Activated T-cell treated with anti-CD3 and anti-CD28 coated beads, Interleukin-2, amount 50 U/mL, for 4 hours (primary cell): ENCODE results near the gene PUS7. TPM values are rescaled to one million over a fixed set of nuclear protein-coding genes. Genes with fewer than 3 reads are reported as not detected.
"Not testable (repeated sequence)": the region's sequence is repeated elsewhere in the genome, so short reads cannot be mapped to it uniquely, and the experiment has no call there.

Source experiments
- ATAC-seq, 2 donors: fragments of 200-7000 bp; cut with Tn5 transposase; one replicate each; pipeline ENCODE4 v1.10.0; 2021
- DNase-seq: peaks from one replicate; pipeline ENCODE4 v3.0.0-alpha.2; 2020
- H3K27me3 Mint-ChIP-seq: one replicate; pipeline ENCODE4 v1.8.0; 2021; ENCODE audit warnings: low read depth, mixed read lengths
- H3K36me3 Mint-ChIP-seq: one replicate; pipeline ENCODE4 v1.8.0; 2022; ENCODE audit warnings: mixed read lengths; ENCODE audit not compliant: insufficient read depth
- H3K4me1 Mint-ChIP-seq: one replicate; pipeline ENCODE4 v1.8.0; 2021; ENCODE audit warnings: low read depth, mixed read lengths
- H3K4me3 Mint-ChIP-seq: one replicate; pipeline ENCODE4 v1.8.0; 2021; ENCODE audit warnings: mild to moderate bottlenecking, moderate library complexity, mixed read lengths
- H3K9me3 Mint-ChIP-seq: one replicate; pipeline ENCODE4 v1.8.0; 2021; ENCODE audit warnings: mixed read lengths
- total RNA-seq, 3 donors: library from RNA; stranded (reverse); gene quantifications; one replicate each; pipeline ENCODE4 v1.2.1, GENCODE V29; 2021

Gene PUS7
- total RNA-seq = 10 to 100 TPM; 34.4 to 53.9 (median 41.4) TPM

GRCh38 chr7:105521717-105522463, at the start of gene PUS7:
Gene PUS7, minus strand, starts transcription at chr7:105522271. Its CDS starts 13,759 bp downstream, at chr7:105508512.
- peaks cover 9% of the 10 kb centered on the region for H3K36me3 Mint-ChIP-seq
- H3K9me3 Mint-ChIP-seq = no peaks in the 10 kb centered on the region
- ATAC-seq = peak; percentile 92
- peaks cover 13% of the 10 kb centered on the region for H3K4me1 Mint-ChIP-seq
- H3K4me3 Mint-ChIP-seq = peak within 1 kb of the TSS; percentile 95
- DNase-seq = peak; percentile 73
- H3K27me3 Mint-ChIP-seq = no peaks in the 10 kb centered on the region

- Mint-ChIP-seq H3K27me3 (no peaks in the 10 kb centered on the region), H3K4me3 (no peak overlapping the region), H3K9me3 (no peaks in the 10 kb centered on the region), H3K36me3 (peaks cover 24% of the 10 kb centered on the region), H3K4me1 (no peaks in the 10 kb centered on the region)
- ATAC-seq = no peak
- no peak for DNase-seq
Observed at GRCh38 chr7:105567821-105568220, 45.8 kb upstream of the PUS7 start.

- H3K27me3 Mint-ChIP-seq = no peaks in the 10 kb centered on the region
- H3K4me1 Mint-ChIP-seq = no peaks in the 10 kb centered on the region
- H3K4me3 Mint-ChIP-seq = no peak overlapping the region
- H3K36me3 Mint-ChIP-seq = peaks cover 26% of the 10 kb centered on the region
- no peaks in the 10 kb centered on the region for H3K9me3 Mint-ChIP-seq
- ATAC-seq (no peak), DNase-seq (no peak)
Observed at GRCh38 chr7:105567024-105567423, 45.0 kb upstream of the PUS7 start.

GRCh38 chr7:105565190-105565589, 43.1 kb upstream of the PUS7 start:
- no peaks in the 10 kb centered on the region for H3K4me1 Mint-ChIP-seq
- peaks cover 27% of the 10 kb centered on the region for H3K36me3 Mint-ChIP-seq
- no peaks in the 10 kb centered on the region for H3K9me3 Mint-ChIP-seq
- ATAC-seq = no peak
- H3K4me3 Mint-ChIP-seq = no peak overlapping the region
- no peak for DNase-seq
- no peaks in the 10 kb centered on the region for H3K27me3 Mint-ChIP-seq

- H3K4me1 Mint-ChIP-seq = no peaks in the 10 kb centered on the region
- no peaks in the 10 kb centered on the region for H3K9me3 Mint-ChIP-seq
- peaks cover 15% of the 10 kb centered on the region for H3K36me3 Mint-ChIP-seq
- DNase-seq (no peak), ATAC-seq (no peak)
- no peaks in the 10 kb centered on the region for H3K27me3 Mint-ChIP-seq
- no peak overlapping the region for H3K4me3 Mint-ChIP-seq
Observed at GRCh38 chr7:105559926-105560325, 37.9 kb upstream of the PUS7 start.

- DNase-seq (no peak), ATAC-seq (no peak)
- no peaks in the 10 kb centered on the region for H3K9me3 Mint-ChIP-seq
- H3K4me1 Mint-ChIP-seq = peaks cover 18% of the 10 kb centered on the region
- no peak overlapping the region for H3K4me3 Mint-ChIP-seq
- H3K27me3 Mint-ChIP-seq = no peaks in the 10 kb centered on the region
- H3K36me3 Mint-ChIP-seq = peaks cover 24% of the 10 kb centered on the region
Observed at GRCh38 chr7:105538339-105538738, 16.3 kb upstream of the PUS7 start.

GRCh38 chr7:105532709-105533460, 10.8 kb upstream of the PUS7 start:
- H3K36me3 Mint-ChIP-seq = peaks cover 6% of the 10 kb centered on the region
- no peaks in the 10 kb centered on the region for H3K27me3 Mint-ChIP-seq
- no peaks in the 10 kb centered on the region for H3K9me3 Mint-ChIP-seq
- ATAC-seq (no peak), DNase-seq (no peak)
- H3K4me1 Mint-ChIP-seq = peaks cover 34% of the 10 kb centered on the region
- H3K4me3 Mint-ChIP-seq = peak overlapping the region; percentile 89

GRCh38 chr7:105531792-105532671, 10.0 kb upstream of the PUS7 start, which contains the start of gene RINT1:
Gene RINT1, plus strand, starts transcription at chr7:105532201. Its CDS starts 115 bp downstream, at chr7:105532316.
- Mint-ChIP-seq H3K4me3 (peak within 1 kb of the TSS; percentile 89), H3K36me3 (peaks cover 6% of the 10 kb centered on the region), H3K4me1 (peaks cover 34% of the 10 kb centered on the region), H3K27me3 (no peaks in the 10 kb centered on the region), H3K9me3 (no peaks in the 10 kb centered on the region)
- DNase-seq (peak; percentile 85), ATAC-seq (peak; percentile 99)

- H3K9me3 Mint-ChIP-seq = no peaks in the 10 kb centered on the region
- H3K36me3 Mint-ChIP-seq = peaks cover 4% of the 10 kb centered on the region
- H3K4me3 Mint-ChIP-seq = peak overlapping the region; percentile 46
- DNase-seq = no peak
- no peaks in the 10 kb centered on the region for H3K27me3 Mint-ChIP-seq
- peaks cover 32% of the 10 kb centered on the region for H3K4me1 Mint-ChIP-seq
- ATAC-seq = no peak
Observed at GRCh38 chr7:105530546-105530945, 8.5 kb upstream of the PUS7 start.

GRCh38 chr7:105530126-105530525, 8.1 kb upstream of the PUS7 start:
- DNase-seq (no peak), ATAC-seq (no peak)
- peaks cover 28% of the 10 kb centered on the region for H3K4me1 Mint-ChIP-seq
- H3K36me3 Mint-ChIP-seq = peaks cover 4% of the 10 kb centered on the region
- peak overlapping the region; percentile 46 for H3K4me3 Mint-ChIP-seq
- H3K27me3 Mint-ChIP-seq = no peaks in the 10 kb centered on the region
- H3K9me3 Mint-ChIP-seq = no peaks in the 10 kb centered on the region

GRCh38 chr7:105527737-105528136, 5.7 kb upstream of the PUS7 start:
- H3K27me3 Mint-ChIP-seq, H3K4me3 Mint-ChIP-seq, H3K36me3 Mint-ChIP-seq, DNase-seq, H3K9me3 Mint-ChIP-seq, ATAC-seq: not testable (repeated sequence)
- peaks cover 15% of the 10 kb centered on the region for H3K4me1 Mint-ChIP-seq

GRCh38 chr7:105524840-105525239, 2.8 kb upstream of the PUS7 start:
- Mint-ChIP-seq H3K36me3 (peaks cover under 1% of the 10 kb centered on the region), H3K27me3 (no peaks in the 10 kb centered on the region), H3K9me3 (no peaks in the 10 kb centered on the region), H3K4me3 (no peak overlapping the region), H3K4me1 (peaks cover 12% of the 10 kb centered on the region)
- no peak for ATAC-seq
- no peak for DNase-seq

GRCh38 chr7:105524423-105524822, 2.4 kb upstream of the PUS7 start:
- not testable (repeated sequence) for H3K9me3 Mint-ChIP-seq, H3K36me3 Mint-ChIP-seq, H3K27me3 Mint-ChIP-seq, ATAC-seq, H3K4me3 Mint-ChIP-seq, DNase-seq
- H3K4me1 Mint-ChIP-seq = peaks cover 15% of the 10 kb centered on the region
